Measurements from ENCODE around the gene EPHB1.

DNA sequence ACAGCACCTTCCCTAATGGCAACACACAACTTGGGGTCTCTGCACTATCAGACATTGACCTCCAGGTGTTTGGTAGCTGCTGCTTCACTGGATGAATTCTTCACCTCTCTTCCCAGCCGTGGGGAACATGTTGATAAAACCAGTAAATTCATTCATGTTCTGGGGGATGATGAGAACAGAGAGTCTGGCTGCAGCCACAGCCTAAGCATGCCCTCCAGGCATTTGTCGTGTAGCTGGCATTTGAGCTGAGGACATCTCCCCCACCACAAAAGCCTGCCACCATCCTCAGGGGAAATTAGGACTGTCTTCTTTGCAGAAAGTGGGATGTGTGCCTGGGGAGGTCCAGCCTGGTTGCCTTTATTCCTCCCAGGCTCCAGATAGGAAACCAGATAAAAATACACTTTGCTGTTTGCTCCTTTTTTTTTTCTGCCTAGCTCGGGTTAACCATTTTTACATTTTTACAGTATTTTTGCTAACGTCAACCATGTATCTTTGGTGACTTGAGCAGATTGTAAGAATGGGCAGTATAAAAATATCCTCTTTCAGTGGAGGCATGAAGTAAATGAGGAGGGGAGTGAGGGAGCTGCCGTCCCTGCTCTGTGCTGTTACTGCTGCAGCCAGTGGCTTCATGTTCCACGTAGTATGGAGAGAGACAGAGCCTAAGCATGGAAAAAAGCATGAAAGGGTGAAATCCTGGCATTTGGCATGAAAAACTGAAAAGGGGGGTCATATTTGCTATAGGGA lies 444.0 kb downstream of the EPHB1 start:
- TF ChIP-seq YY1 (IDR thresholded peaks at IDR 0.05; ENCODE audit: insufficient read depth, insufficient read length) (no peak), ZNF274 (IDR thresholded peaks at IDR 0.05; ENCODE audit: low read depth, low read length) (no peak), SUZ12 (IDR thresholded peaks at IDR 0.05; ENCODE audit: extremely low read depth, insufficient read depth, insufficient read length) (no peak)

All from NT2/D1 (cell line).